T-helper 2 cell treated with Interferon-gamma antibody and Interleukin-4, amounts not matched to agents 100 ng/mL and 5 ng/mL, for 36 hours (primary cell): ENCODE measurements around the gene ZDHHC18. TPM values are rescaled to one million over a fixed set of nuclear protein-coding genes. Genes with fewer than 3 reads are reported as not detected.

Source experiments
- intact Hi-C: fragments of 100-400 bp; cut with micrococcal nuclease; formaldehyde crosslinking; loops from one replicate; pipeline ENCODE4 v1.15.1; 2023
- total RNA-seq: library from RNA; stranded (reverse); gene quantifications from 2 replicates; pipeline ENCODE4 v1.2.3, GENCODE V29; 2022

ZDHHC18 gene, protein sequence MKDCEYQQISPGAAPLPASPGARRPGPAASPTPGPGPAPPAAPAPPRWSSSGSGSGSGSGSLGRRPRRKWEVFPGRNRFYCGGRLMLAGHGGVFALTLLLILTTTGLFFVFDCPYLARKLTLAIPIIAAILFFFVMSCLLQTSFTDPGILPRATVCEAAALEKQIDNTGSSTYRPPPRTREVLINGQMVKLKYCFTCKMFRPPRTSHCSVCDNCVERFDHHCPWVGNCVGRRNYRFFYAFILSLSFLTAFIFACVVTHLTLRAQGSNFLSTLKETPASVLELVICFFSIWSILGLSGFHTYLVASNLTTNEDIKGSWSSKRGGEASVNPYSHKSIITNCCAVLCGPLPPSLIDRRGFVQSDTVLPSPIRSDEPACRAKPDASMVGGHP
- 47.1 and 52.5 TPM in 2 replicates for total RNA-seq

DNA sequence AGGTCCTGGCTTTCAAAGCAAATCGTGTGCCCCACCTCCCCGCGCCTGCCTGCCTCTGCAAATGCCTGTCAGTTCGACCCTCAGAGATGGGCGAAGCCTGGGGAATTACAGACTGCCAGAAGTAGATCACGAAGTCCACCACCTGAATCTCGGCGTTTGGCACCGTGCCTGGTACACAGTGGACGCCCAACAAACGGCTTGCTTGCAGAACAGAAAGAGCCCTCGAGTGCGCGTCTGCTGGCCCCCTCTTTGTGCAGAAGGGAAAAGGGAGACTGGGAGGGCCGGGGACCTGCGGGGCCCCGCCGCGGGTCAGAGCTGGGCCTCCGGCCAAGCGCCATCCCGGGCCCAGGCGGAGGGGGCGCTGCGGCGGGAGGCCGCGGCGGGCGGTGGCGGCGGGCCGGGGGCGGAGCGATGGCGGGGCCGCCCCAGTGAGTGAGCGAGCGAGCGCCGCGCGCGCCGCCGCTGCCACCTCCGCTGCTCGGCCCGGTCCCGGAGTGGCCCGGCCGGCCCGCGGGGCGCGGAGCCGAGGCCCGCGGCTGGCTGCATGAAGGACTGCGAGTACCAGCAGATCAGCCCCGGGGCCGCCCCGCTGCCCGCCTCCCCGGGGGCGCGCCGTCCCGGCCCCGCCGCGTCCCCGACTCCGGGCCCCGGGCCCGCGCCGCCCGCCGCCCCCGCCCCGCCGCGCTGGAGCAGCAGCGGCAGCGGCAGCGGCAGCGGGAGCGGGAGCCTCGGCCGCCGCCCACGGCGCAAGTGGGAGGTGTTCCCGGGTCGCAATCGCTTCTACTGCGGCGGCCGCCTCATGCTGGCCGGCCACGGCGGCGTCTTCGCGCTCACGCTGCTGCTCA is at the start of gene ZDHHC18:
TSS of gene ZDHHC18 (plus strand) at position 428 of the 845 bp plus-strand sequence. CDS start at position 545, 117 bp downstream.
- intact Hi-C loops = no loop called here

DNA sequence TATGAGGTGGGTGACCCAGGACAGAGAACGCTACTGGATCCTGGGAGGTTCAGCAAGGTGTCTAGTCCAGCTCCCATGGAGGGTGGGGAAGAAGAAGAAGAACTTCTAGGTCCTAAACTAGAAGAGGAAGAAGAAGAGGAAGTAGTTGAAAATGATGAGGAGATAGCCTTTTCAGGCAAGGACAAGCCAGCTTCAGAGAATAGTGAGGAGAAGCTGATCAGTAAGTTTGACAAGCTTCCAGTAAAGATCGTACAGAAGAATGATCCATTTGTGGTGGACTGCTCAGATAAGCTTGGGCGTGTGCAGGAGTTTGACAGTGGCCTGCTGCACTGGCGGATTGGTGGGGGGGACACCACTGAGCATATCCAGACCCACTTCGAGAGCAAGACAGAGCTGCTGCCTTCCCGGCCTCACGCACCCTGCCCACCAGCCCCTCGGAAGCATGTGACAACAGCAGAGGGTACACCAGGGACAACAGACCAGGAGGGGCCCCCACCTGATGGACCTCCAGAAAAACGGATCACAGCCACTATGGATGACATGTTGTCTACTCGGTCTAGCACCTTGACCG is 47.3 kb upstream of the ZDHHC18 start:
- intact Hi-C loops = no loop called here

DNA sequence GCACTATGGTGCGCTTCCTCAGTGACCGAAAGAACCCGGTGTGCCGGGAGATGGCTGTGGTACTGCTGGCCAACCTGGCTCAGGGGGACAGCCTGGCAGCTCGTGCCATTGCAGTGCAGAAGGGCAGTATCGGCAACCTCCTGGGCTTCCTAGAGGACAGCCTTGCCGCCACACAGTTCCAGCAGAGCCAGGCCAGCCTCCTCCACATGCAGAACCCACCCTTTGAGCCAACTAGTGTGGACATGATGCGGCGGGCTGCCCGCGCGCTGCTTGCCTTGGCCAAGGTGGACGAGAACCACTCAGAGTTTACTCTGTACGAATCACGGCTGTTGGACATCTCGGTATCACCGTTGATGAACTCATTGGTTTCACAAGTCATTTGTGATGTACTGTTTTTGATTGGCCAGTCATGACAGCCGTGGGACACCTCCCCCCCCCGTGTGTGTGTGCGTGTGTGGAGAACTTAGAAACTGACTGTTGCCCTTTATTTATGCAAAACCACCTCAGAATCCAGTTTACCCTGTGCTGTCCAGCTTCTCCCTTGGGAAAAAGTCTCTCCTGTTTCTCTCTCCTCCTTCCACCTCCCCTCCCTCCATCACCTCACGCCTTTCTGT is 46.0 kb upstream of the ZDHHC18 start:
- intact Hi-C loops = no loop called here

DNA sequence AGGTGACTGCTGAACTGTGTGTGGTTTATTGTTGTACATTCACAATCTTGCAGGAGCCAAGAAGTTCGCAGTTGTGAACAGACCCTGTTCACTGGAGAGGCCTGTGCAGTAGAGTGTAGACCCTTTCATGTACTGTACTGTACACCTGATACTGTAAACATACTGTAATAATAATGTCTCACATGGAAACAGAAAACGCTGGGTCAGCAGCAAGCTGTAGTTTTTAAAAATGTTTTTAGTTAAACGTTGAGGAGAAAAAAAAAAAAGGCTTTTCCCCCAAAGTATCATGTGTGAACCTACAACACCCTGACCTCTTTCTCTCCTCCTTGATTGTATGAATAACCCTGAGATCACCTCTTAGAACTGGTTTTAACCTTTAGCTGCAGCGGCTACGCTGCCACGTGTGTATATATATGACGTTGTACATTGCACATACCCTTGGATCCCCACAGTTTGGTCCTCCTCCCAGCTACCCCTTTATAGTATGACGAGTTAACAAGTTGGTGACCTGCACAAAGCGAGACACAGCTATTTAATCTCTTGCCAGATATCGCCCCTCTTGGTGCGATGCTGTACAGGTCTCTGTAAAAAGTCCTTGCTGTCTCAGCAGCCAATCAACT is 45.2 kb upstream of the ZDHHC18 start:
- intact Hi-C loops = no loop called here

DNA sequence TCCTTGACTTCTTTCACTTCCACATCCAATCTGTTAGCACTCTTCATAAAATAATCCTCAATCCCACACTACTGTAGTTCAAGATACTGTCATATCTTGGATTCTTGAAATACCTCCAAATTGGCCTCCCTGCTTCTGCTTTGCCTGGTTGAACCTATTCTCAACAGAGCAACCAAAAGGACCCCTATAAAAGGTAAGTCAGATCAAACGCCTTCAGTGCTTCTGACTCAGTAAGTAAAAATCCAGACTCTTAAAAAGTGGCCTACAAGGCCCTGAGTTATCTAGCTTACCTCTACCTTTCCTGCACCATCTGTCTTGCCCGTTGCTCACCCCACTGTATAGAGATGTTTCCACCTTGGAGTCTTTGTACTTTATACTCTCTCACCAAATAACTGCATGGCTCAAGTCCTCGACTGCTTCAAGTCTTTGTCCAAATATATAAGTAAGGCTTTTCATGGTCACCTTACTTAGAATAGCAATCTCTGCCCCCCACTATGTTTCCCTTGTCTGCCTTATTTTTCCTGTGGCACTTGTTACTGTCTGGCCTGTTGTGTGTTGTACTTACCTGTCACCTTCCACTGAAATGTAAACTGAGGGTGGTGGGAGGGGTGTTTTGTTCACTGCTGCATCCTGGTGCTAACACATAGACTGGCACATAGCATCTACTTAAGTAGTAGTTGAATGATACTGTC is 43.8 kb upstream of the ZDHHC18 start:
- intact Hi-C loops = no loop called here

DNA sequence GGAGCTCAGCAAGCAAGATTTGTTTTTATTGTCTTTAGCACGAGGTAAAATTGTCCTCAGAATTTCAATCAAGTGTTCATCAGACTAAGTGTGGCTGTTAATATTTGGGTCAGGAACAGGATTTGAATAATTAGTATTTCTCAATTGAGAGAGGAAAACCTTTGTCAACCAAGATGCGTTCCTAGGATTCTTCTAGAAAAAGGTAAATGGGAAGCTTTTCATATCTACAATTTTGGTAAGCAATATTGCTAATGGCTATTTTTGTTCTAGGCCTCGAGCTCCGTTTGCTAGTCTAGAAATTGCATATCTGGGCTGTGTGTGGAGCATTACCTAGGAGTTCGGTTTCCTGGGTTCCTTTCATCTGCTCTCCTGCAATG is 42.9 kb upstream of the ZDHHC18 start:
- intact Hi-C loops = no loop called here

DNA sequence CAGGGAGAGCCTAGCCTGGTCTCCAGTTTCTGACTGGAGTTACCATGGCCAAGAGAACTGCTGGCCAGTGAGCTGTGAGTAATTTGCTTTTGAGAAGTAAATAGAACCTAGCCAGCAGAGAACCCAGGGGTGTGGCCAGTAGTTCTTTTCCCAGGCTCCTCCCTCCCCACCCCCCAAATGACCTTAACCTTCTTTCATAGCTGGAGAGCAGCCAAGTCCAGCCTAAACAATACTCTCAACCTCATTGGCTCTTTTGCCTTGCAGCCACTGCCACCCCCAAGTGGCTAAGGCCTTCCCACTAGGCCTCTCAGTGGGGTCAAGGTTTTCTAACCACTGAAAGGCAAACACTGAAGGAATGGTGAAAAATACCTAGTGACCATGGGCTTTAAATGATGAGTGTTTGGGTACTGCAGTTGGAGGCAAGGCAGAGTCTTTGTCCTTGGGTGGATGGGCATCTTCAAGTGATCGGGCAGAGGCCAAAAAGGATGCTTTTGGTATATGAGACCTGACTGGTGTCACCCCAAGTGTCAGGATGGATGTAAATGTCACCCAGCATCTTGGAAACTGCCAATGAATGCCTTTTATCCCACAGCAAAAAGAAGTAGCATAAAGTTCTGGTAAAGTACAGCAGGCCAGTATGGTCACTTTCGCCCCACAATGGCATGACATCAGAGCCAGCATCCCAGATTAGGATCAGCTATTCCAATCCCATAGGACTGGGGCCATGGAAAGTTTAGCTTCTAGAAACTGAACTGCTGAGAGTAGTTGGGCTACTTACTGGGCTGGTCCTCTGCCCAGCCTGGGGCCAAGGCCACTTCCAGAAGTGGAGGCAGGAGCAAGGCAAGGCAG is 42.2 kb upstream of the ZDHHC18 start:
- intact Hi-C loops = no loop called here

DNA sequence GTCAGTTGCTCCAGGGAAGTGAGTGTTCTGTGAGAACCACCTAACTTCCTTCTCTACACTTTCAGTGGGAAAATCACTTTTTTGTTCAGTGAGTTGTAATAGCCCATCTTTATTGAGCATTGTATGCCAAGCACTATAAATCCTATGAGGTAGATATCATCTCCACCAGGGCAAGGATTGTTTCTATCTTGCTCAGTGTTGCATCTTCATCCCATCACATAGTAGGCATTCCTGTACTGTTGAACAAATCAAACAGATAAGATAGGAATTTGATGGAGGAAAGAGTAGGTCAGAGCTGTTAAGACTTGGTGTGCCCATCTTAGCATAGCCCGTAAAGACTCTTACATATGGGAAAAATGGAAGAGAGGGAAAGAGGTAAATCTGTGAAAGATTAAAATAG is 41.6 kb upstream of the ZDHHC18 start:
- intact Hi-C loops = no loop called here

DNA sequence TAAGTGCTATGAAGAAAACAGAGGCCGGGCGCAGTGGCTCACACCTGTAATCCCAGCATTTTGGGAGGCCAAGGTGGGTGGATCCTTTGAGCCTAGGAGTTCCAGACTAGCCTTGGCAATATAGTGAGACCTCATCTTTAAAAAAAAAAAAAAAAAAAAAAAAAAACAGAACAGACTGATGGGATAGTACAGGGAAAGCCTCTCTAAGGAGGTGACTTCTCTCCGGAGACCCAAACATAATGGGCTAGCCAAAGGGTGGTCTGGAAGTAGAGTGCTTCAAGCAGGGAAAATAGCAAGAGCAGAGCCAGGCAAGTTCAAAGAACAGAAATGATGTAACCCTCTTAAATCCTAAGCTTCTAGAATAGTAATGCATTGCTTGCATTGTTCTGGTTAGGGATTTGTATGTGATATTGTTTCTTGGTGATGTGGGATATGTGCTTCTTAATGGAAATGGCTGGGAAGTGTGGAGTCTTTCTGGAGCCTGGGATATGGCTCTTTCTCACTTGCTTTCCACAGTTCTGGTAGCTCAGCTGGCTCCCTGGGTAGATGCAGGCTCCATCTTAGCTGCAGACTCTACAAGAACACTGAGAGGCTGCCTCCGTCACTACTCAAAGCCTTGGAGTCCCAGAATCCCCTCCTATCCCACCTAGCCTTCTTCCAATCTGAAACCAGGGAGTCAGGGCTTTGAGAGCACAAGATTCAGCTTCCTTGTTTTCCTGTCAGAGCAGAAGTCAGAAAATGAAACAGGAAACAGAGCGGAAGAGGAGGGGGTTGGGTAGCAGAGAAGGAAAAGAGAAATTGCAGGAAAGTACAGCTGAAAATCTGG is 40.7 kb upstream of the ZDHHC18 start:
- intact Hi-C loops = no loop called here

DNA sequence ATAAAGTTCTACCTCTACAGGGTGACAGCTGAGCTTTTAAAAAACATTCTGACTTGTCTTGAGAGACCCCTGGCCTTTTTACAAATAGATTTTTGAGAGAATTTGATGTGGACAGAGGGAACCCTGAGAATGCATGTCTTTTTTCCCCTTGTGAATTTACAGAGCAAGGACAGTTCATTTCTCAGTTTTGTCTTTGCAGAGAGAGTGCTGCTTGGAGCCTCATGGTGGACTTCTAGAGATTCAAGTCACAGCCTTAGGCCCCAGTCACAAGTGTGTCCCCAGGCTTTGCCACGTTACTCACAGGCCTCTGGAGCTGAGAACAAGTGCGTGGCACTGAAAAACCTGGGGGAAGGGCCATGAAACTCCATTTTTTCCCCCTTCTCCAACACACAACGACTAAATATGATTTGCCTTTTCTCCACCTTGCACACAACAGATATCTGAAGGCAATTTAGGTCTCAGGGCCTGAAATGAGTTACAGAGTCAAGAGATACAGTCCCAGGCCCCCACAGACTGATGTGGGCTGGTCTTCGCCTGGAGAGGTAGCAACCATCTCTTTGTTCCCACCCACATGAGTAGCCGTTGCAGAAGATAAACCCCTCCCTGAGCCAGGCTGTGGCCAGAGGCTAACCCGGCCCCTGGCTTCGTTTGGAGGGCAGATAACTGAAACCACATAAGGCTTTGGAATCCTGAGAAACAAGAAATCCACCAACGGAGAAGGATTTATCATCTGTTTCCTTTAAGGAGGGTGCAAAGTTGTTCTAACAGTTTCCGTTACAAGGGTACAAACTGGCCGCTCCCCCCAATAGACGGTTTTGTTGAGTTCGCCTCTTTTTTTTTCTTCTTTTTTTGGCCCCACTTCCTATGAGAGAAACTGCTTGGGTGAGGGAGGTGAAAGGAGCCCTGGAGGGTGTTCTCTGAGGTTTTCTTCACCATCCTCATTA is 39.8 kb upstream of the ZDHHC18 start:
- intact Hi-C loops = no loop called here

DNA sequence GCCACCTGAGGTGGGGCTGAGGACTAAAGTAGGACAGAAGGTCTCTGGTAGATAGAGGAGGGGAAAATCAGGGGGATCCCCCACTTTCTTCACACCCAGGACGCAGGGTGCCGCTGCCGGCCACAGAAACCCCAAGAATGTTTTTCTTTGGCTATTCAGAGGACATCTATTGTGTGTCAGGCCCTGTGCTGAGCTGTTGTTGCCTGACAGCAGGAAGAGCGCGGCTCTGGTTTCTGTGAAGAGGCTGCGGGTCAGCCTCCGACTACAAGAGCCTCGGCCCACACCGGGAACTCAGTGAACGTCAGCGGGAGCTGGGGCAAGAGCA is 39.1 kb upstream of the ZDHHC18 start:
- intact Hi-C loops = no loop called here

DNA sequence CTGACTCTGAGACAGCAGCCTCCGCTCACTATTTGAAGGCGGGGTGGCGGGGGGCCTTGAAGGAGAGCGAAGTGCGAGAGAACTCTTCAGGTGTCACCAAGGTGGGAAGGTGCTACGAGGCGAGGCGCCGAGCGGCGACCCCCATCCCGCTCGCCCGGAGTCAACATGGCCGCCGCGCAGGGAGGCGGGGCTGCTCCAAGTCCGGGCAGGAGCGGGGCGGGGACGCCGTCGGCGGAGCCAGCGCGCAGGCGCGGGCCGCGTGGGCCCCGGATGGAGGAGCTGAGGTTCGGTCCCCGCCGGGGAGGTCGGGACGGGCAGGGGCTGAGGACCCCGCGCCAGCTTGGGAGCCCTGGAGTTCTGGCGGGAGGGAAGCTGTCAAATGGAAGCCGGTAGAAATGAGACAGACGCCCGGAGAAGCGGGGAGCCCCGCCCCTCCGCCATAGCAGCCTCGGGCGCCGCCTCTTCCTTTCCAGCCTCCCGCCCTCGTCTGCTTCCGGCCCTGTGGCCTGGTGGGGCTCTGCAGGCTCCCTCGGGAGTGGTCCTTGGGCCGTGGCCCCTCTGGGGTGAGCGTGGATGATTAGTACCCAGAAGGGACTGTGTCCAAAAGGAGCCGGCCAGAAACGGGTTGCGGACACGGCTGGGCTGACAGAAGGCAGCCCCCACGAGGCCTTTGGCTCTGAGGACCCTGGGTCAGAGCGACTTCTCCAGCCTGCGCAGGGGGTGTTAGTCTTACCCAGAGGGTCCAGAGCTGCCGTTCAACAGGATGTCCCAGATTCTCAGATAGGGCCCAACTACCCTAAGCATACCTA is 38.6 kb upstream of the ZDHHC18 start, which contains the start of gene PIGV:
TSS of gene PIGV (plus strand) at position 245 of the 809 bp plus-strand sequence. CDS start 2,866 bp downstream, outside the sequence.
- intact Hi-C loops = loop anchor here (1.0 to 2.0 kb wide), 4 partner anchors 77 to 287 kb away; no protein-coding TSS in a partner anchor

DNA sequence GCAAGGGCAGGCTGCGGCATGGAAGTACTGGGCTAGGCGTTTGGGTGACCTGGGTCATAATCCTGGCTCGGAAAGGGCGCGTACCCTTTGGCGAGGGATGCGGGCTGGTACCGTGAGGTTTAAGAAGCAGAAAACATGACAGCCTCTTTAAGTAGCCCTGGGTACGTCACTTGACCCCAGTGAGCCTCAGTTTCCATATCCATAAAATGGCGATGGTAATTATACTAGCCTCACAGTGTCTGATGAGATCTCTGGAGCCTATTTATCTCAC is 38.0 kb upstream of the ZDHHC18 start:
- intact Hi-C loops = loop anchor here (1.0 to 2.0 kb wide), 4 partner anchors 76 to 288 kb away; no protein-coding TSS in a partner anchor

DNA sequence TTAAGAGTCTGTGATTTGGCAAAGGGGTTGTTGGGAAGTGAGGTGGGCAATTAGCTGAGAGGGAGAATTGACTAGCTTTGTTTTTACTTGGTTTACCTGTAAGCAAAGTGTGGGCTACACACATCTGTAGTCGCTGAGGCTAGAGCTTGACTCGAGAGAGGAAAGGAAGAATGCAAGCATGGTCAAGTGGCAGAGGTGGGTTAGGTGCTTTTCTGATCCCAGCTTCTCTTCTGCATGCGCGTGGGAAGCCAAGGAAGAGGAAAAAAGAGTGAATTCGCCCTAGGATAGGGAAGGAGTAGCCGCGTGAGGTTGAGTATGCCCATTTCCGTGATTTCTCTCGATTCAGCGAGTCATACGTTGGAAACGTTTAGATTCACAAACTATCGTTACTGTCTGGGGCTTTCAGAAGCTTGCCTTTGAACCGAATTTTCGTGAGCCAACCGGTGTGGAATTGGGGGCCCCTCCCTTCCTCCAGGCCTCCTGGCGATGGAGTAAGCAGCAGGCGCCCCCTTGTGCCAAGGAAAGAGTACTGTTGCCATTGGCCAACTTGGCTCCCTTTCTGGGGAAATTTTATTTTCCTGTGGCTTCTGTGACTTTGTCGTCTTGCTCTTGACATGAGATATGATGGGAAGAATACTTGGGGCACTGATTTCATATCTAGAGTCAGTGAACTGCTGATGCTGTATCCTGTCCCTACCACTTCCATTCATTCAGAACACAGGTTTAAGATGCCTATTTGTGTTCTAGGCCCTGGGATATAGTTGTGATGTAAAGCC is 37.5 kb upstream of the ZDHHC18 start:
- intact Hi-C loops = loop anchor here (1.0 to 2.0 kb wide), 6 partner anchors 45 to 288 kb away; no protein-coding TSS in a partner anchor

DNA sequence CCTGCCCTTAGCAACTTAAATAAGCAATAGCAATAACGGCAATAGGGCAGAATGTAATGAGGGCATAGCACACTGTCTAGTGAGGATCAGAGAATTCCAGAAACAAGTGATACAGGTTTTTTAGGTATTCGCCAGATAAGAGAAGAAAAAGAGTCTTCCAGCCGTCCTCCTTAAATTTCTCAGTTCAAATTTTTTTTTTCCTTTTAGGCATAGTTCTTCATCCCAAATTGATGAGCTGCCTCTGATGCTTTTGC is 36.9 kb upstream of the ZDHHC18 start:
- intact Hi-C loops = loop anchor here (1.0 to 2.0 kb wide), 5 partner anchors 45 to 289 kb away; no protein-coding TSS in a partner anchor

DNA sequence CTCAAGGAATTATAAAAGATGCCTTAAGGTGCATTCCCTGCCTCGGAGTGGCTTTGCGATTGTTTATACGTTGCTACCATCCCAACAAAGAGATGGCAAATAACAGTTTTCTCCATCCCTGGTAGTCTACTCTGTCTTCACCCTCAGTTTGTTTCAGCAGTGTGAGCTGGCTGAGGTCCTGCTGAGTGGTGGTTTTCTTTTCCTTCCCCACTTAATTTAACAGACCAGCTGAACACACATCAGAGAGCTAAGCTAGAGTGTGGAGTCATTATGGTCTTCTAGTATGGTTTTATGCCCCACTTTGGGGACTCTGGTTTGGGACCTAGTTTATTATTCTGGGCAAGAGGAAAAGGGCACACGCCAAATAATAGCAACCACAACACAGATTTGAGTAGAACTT is 36.6 kb upstream of the ZDHHC18 start:
- intact Hi-C loops = loop anchor here (1.0 to 2.0 kb wide), 6 partner anchors 43 to 289 kb away; no protein-coding TSS in a partner anchor
